Measurements from ENCODE around the gene APBA1. TPM values are rescaled to one million over a fixed set of nuclear protein-coding genes. Genes with fewer than 3 reads are reported as not detected.

Gene APBA1
- total RNA-seq, 1 donor from 2014 or later = 4.3 TPM

- TF ChIP-seq CTCF (IDR thresholded peaks at IDR 0.05) = no peak
- DNase-seq (no peak), ATAC-seq (no peak)
- Histone ChIP-seq H3K4me1 (no peaks in the 10 kb centered on the region), H3K4me3 (no peak overlapping the region), H3K27me3 (ENCODE audit: low read depth) (no peaks in the 10 kb centered on the region), H3K36me3 (no peaks in the 10 kb centered on the region), H3K27ac (no peak overlapping the region), H3K9me3 (no peaks in the 10 kb centered on the region)
- intact Hi-C loops (cut with DNase I) = no loop called here
These were observed 169.4 kb downstream of the APBA1 start for GRCh38 chr9:69502671-69503301.

- intact Hi-C loops (cut with DNase I) = no loop called here
- H3K4me1 ChIP-seq = no peaks in the 10 kb centered on the region
- peak in 1 of 2 donors; percentile 24 for ATAC-seq
- H3K27me3 ChIP-seq (ENCODE audit: low read depth) = no peaks in the 10 kb centered on the region
- DNase-seq = no peak
- TF ChIP-seq CTCF (IDR thresholded peaks at IDR 0.05) = no peak
- no peak overlapping the region for H3K4me3 ChIP-seq
- no peaks in the 10 kb centered on the region for H3K36me3 ChIP-seq
- no peaks in the 10 kb centered on the region for H3K9me3 ChIP-seq
- H3K27ac ChIP-seq = no peak overlapping the region
These were observed 171.3 kb downstream of the APBA1 start for GRCh38 chr9:69500896-69501295.

- no peak for DNase-seq
- Histone ChIP-seq H3K27ac (no peak overlapping the region), H3K36me3 (no peaks in the 10 kb centered on the region), H3K9me3 (no peaks in the 10 kb centered on the region), H3K27me3 (ENCODE audit: low read depth) (no peaks in the 10 kb centered on the region), H3K4me3 (no peak overlapping the region), H3K4me1 (no peaks in the 10 kb centered on the region)
- intact Hi-C loops (cut with DNase I) = no loop called here
- no peak for ATAC-seq
- no peak for TF ChIP-seq CTCF (IDR thresholded peaks at IDR 0.05)
These were observed 172.2 kb downstream of the APBA1 start for GRCh38 chr9:69499959-69500358.

GRCh38 chr9:69499407-69499806 is 172.8 kb downstream of the APBA1 start:
- intact Hi-C loops (cut with DNase I) = no loop called here
- Histone ChIP-seq H3K9me3 (no peaks in the 10 kb centered on the region), H3K27me3 (ENCODE audit: low read depth) (no peaks in the 10 kb centered on the region), H3K4me3 (no peak overlapping the region), H3K4me1 (no peaks in the 10 kb centered on the region), H3K36me3 (no peaks in the 10 kb centered on the region), H3K27ac (no peak overlapping the region)
- ATAC-seq (no peak), DNase-seq (no peak)
- TF ChIP-seq CTCF (IDR thresholded peaks at IDR 0.05) = no peak

GRCh38 chr9:69498470-69498869 is 173.7 kb downstream of the APBA1 start:
- DNase-seq (no peak), ATAC-seq (no peak)
- no peaks in the 10 kb centered on the region for H3K4me1 ChIP-seq
- no peaks in the 10 kb centered on the region for H3K9me3 ChIP-seq
- no peaks in the 10 kb centered on the region for H3K36me3 ChIP-seq
- intact Hi-C loops (cut with DNase I) = no loop called here
- H3K27me3 ChIP-seq (ENCODE audit: low read depth) = no peaks in the 10 kb centered on the region
- no peak overlapping the region for H3K4me3 ChIP-seq
- no peak for TF ChIP-seq CTCF (IDR thresholded peaks at IDR 0.05)
- H3K27ac ChIP-seq = no peak overlapping the region
